ENCODE data around the gene WFDC8.

DNA sequence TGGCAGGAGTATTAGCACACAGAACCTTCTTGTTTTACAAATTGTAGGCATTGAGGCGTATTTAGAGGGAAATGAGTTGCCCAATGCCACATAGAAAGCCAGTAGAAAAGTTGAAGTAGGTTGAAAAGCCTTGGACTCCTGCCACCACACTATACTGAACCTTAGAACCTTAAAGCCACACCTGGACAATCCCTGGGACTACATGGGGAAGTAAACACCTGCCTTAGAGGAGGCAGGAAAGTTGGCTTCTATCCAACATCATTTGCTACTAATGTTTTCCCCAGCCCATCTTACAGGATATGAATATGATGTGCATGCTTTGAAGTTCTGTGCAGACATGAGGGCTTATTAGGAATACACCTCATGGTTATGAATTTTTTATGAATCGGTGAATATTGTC lies 26.6 kb downstream of the WFDC8 start:
- TF ChIP-seq SMAD3 (CRISPR knock-in tag; IDR thresholded peaks at IDR 0.05; ENCODE audit: borderline replicate concordance) (no peak), NFYB (CRISPR knock-in tag; conservative IDR thresholded peaks at IDR 0.05; ENCODE audit: low read depth) (no peak)
